HG03064 (cell line): Measurements from ENCODE around the gene A2ML1.
"Not testable (repeated sequence)": the region's sequence is repeated elsewhere in the genome, so short reads cannot be mapped to it uniquely, and the experiment has no call there.

ENCODE experiments used
- ATAC-seq: cut with Tn5 transposase; IDR thresholded peaks from one replicate; pipeline ENCODE4 v1.9.1; 2021; ENCODE audit warnings: low read depth; ENCODE audit not compliant: unreplicated experiment

A2ML1 gene

GRCh38 chr12:8816448-8817050 lies 5.9 kb upstream of the A2ML1 start:
- ATAC-seq: no peak

- ATAC-seq: no peak
Observed at GRCh38 chr12:8817856-8818255, 4.6 kb upstream of the A2ML1 start.

DNA sequence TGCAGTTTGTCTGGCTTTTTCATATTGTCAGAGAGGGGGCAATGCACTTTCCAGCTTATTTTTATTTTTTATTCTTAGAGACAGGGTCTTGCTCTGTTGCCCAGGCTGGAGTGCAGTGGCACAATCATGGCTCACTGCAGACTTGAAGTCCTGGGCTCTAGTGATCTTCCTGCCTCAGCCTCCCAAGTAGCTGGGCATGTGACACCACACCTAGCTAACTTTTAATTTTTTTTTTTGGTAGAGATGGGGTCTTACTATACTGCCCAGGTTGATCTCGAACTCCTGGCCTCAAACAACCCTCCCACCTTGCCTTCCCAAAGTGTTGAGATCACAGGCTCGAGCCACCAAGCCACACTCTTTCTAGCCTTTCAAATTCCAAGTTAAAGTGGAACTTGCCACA lies 3.9 kb upstream of the A2ML1 start:
- no peak for ATAC-seq

DNA sequence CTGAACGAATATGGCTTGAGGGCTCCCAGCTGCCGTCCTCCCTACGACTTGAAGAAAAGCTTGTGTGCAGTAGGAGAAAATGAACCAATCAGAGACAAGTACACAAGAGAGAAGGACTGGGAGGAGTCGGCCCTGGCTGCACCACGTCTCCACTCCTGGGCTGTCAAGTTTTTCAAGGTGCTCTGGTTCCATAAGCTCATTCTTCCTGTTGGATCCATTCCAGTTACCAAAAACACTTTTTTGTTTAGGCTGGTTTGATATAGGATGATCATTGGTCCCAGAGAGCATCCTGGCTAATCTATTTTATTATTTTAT lies 2.8 kb upstream of the A2ML1 start:
- ATAC-seq: no peak

DNA sequence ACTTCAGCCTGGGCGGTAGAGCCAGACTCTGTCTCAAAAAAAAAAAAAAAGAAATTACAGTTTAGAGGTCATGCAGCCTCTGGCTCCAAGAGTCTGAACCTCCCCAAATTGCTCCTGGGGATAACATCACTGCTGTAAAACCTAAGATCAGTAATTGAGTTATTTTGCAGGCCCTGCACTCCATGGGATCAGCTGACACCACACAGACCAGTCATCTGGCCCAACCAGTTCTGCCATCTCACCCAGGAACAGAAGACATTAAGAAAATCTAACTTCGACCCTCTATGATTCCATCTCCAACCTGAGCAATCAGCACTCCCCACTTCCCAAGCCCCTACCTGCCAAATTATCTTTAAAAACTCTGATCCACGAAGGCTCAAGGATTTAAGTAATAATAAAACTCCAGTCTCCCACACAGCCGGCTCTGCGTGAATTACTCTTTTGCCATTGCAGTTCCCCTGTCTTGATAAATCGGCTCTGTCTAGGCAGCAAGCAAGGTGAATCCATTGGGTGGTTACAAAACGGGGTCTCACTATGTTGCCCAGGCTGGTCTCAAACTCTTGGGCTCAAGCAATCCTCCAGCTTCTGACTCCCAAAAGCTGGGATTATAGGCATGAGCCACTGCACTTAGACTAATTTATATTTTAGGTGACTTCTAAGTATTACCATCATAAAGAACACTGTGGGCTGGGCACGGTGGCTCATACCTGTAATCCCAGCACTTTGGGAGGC lies 1.6 kb upstream of the A2ML1 start:
- not testable (repeated sequence) for ATAC-seq

DNA sequence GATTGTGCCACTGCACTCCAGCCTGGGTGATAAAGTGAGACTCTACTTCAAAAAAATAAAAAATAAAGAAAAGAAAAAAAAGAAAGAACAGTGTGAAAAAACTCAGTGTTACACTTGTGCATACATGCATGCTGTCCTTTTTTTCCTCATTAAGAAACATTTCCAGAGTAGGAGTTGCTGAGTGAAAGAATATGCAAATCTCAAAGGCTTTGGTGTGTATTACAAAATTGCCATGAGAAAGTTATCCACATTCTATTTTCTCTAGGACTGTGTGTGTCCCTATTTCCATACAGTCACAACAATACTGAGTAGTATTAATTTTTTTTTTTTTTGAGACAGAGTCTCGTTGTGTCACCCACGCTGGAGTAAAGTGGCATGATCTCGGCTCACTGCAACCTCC lies 830 bp upstream of the A2ML1 start:
- ATAC-seq: no peak

GRCh38 chr12:8823565-8824300 lies 1.3 kb downstream of the A2ML1 start:
- ATAC-seq: no peak

GRCh38 chr12:8827551-8828256 lies 5.3 kb downstream of the A2ML1 start:
- no peak for ATAC-seq

- no peak for ATAC-seq
Observed at GRCh38 chr12:8828257-8829124, 6.1 kb downstream of the A2ML1 start.

GRCh38 chr12:8829125-8829518 lies 6.7 kb downstream of the A2ML1 start:
- ATAC-seq: no peak

DNA sequence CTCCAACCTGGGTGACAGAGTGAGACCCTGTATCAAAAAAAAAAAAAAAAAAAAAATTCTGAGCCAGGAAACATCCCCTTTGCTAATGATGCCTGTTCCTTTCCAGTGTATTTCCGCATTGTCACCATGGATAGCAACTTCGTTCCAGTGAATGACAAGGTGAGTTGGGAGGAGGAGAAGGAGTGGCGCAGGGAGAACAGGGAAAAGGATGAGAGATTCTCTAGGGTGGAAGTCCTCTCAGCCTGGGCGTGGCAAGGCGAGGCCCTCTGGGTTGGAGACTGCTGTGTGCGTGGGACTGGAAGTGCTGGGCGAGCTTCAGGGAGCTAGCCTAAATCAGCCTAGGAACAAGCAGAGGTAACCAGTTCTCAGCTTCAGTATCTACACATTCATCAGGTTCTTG lies 7.2 kb downstream of the A2ML1 start:
- ATAC-seq: no peak

- no peak for ATAC-seq
Observed at GRCh38 chr12:8831116-8831515, 8.7 kb downstream of the A2ML1 start.

- no peak for ATAC-seq
Observed at GRCh38 chr12:8832500-8832899, 10.1 kb downstream of the A2ML1 start.

GRCh38 chr12:8834230-8834629 lies 11.8 kb downstream of the A2ML1 start:
- no peak for ATAC-seq

DNA sequence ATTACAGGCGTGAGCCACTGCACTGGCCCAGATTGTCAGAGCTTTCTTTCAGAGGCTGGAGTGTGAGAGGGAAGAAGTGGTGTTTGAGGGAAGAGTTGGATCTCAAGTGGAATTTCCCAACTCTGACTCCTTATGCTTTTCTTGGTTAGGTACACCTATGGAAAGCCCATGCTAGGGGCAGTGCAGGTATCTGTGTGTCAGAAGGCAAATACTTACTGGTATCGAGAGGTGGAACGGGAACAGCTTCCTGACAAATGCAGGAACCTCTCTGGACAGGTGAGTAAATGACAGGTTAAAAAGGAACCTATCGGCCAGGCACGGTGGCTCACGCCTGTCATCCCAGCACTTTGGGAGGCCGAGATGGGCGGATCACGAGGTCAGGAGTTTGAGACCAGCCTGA lies 14.9 kb downstream of the A2ML1 start:
- no peak for ATAC-seq

DNA sequence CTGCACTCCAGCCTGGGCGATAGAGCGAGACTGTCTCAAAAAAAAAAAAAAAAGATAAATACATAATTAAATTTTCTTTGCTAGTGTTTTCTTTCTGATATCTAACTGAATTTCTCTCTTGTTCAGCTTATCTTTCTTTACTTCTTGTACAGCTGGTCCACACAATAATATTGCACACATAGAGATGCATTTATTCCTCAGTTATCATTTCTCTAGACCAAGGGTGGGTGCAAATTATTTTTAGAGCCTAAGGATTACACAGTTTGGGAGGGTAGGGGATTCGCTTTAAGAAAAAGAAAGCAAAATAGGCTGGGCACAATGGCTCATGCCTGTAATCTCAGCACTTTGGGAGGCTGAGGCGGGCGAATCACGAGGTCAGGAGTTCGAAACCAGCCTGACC lies 17.9 kb downstream of the A2ML1 start:
- no peak for ATAC-seq

DNA sequence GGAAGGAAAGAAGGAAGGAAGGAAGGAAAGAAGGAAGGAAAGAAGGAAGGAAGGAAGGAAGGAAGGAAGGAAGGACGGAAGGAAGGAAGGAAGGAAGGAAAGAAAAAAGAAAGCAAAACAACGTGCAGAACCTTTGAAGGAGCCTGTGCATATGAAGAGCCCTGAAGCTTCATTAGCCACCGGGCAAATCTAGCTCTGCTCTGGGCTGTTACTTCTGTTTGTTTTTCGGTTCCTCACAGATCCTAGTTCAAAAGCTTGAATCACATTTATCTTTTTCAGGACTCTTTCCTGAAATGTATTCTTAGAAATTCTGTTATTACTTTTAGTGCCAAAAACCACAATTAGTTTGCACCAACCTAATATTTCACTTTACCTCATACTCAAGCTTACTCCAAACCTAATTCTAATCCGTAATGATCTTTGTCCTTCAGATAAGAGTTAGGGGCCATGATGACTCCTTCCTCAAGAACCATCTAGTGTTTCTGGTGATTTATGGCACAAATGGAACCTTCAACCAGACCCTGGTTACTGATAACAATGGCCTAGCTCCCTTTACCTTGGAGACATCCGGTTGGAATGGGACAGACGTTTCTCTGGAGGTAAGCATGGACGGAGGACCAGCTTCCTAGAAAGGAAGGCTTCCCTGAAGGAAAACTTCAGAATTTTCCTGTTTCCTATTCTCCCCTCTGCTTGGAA lies 18.7 kb downstream of the A2ML1 start:
- ATAC-seq: no peak

GRCh38 chr12:8841778-8842177 lies 19.4 kb downstream of the A2ML1 start:
- ATAC-seq: no peak

GRCh38 chr12:8844665-8845064 lies 22.2 kb downstream of the A2ML1 start:
- ATAC-seq: no peak

DNA sequence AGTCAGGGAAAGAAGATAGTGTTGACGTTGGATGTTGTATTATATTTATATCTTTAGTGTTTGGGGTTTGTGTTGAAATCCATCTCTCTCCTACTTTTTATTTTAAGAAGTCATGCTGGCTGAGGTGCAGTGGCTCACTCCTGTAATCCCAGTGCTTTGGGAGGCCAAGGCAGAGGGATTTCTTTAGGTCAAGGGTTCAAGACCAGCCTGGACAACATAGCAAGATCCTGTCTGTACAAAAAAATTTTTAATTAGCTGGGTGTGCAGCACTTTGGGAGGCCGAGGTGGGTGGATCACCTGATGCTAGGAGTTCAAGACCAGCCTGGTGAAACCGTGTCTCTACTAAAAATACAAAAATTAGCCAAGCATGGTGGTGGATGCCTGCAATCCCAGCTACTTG lies 23.9 kb downstream of the A2ML1 start:
- ATAC-seq: no peak
